ENCODE data around the gene AACS.

DNA sequence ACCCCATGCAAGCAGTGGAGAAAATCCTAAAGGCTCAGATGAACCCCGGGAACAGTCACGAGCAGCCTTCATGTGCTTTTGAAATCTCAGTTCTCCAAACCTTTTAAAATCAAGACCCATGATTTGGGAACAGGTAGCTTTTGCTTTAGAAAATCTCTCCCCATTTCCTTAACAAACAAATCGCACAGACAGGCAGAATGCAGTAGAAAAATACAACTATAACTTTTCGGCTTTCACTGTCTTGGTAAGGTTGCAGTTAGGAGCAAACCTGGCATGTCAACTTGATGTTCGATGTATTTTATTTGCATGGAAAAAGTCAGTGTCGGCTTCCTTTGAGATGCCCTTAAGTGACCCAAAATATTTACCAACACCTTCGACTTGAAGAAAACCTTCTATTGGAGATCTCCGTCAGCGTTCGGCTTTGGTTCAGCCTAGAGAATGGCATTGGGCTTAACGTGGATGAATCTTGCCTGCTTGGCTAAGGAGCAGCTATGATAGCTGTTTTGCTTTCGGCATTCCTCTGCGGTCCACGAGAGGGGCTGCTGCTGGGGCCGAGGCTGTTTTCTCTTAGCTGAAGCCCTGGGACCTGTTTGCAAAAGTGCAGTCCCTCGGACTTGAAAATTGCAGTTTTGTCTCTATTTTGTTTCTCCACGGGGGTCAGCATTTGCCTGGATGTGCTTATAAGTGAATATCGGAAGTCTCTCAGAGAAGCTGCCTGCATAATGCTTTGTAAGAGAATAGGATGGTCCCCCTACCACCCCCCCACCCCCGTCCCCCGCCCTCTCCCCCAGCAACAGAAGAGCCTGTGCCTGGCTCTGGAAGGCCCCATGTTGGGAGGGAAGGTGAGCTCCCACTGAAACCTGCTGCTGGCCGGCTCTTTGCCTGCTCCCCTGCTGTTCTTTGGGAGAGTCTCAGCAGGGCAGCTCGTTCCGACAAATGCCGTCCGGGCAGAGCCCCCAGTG, 122.8 kb downstream of the AACS start:
- TF ChIP-seq, protein P1, sequence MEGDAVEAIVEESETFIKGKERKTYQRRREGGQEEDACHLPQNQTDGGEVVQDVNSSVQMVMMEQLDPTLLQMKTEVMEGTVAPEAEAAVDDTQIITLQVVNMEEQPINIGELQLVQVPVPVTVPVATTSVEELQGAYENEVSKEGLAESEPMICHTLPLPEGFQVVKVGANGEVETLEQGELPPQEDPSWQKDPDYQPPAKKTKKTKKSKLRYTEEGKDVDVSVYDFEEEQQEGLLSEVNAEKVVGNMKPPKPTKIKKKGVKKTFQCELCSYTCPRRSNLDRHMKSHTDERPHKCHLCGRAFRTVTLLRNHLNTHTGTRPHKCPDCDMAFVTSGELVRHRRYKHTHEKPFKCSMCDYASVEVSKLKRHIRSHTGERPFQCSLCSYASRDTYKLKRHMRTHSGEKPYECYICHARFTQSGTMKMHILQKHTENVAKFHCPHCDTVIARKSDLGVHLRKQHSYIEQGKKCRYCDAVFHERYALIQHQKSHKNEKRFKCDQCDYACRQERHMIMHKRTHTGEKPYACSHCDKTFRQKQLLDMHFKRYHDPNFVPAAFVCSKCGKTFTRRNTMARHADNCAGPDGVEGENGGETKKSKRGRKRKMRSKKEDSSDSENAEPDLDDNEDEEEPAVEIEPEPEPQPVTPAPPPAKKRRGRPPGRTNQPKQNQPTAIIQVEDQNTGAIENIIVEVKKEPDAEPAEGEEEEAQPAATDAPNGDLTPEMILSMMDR (conservative IDR thresholded peaks at IDR 0.05): no peak
- no peak for TF ChIP-seq EZH2 (IDR thresholded peaks at IDR 0.05; ENCODE audit: low read depth)
